Islet precursor cell (in vitro differentiated cells): ENCODE data around the gene CHMP5.

Source experiments
- DNase-seq: peaks from one replicate; pipeline ENCODE4 v3.0.0-alpha.2; 2018

Gene CHMP5

GRCh38 chr9:33264473-33265177, at the start of gene CHMP5, which contains the start of gene BAG1:
Gene CHMP5, plus strand, starts transcription at chr9:33265049. Its CDS starts 30 bp downstream, at chr9:33265079.
Gene BAG1, minus strand, starts transcription at chr9:33264708.
- peak; percentile 100 for DNase-seq

DNA sequence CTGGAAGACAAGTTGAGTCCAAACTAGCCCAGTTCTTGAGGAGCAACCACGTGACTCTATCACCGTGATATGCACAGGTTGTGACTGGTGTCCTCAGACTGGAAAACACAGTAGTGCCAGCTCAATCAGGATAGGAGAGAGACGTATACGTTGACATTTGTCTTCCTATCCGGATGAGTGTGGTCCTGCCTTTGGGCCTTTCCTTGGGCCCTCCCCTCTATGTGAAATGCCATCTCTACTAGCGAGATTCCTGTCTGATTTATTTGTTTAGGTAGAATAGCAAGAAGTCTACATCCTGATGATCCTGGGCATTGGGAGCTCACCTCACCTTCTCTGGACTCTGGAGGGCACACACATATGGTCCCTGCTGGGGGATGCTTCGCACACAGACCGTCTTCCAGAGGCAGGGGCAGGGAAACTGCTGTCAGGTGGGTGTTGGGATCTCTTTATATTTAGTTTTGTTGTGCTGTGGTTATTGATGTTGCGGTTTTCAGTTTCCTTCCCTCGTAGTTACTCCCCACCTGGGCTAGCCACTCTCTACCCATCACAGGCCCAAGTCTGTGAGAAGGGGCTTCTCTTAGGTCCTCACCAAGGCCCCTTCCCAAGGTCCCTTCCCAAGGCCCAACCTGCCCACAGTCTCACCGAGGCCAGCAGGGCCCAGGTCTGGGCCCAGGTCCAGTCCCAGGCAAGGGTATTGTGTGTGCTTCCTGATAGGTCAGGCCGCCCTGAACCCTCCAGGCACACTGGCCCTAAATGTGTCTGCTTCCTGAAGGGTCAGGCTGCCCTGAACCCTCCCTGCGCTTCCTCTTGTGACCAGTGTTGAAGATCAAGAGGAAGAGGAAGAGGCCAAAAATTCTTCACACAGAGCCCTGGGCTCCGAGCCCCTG, 43.9 kb upstream of the CHMP5 start:
- DNase-seq: no peak

- DNase-seq: no peak
These were observed 43.3 kb upstream of the CHMP5 start for GRCh38 chr9:33221568-33221884.

DNA sequence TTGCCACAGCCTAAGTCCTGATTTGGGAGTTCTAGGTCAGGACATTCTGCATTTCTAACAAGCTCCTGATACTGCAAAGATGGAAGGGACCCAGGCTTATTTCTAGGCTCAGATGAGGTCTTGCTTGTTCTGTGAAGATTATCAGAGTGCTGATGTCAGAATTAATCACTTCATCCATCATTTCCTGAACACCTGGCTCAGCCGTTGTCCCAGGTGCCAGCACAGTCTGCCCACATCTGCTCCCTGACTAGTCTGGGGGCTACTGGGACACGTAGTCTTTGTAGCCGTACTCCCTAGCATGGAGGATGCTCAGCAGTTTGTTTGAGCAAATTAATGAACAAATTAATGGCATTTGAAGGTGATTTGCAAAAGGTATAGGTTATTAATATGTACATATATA, 42.8 kb upstream of the CHMP5 start:
- no peak for DNase-seq

GRCh38 chr9:33223696-33224095, 41.2 kb upstream of the CHMP5 start:
- DNase-seq: no peak

DNA sequence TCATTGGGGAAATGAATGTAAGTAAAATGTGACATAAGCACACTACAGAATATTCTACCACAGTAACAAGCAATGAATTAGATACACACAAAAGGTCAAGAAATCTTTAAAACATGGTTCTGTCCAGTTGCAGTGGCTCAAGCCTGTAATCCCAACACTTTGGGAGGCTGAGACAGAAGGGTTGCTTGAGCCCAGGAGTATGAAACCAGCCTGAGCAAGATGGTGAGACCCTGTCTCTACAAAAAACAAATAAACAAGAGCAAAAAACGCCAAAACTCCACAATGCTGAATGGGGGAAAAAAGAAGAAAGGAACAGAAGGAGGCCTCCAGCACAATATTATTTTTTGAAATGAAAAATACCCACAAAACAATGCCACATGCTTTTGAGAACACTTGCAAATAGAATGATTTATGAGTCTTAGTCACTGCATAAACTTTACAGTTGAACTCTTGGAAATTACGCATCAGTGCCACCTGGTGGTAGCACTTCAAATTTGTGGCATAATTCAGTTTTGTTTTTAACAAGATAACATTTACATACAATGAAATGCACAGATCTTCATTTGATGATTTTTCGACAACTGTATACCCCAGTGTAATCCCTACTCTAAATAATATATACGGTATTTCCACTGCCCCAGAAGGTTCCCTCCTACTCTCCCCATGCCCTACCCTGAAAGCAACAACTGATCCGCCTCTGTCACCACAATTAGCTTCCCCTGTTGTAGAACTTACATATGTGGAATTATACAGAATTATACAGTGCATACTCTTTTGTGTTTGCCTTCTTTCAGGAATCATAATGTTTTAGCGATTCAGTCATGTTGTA, 39.3 kb upstream of the CHMP5 start:
- peak; percentile 68 for DNase-seq

- no peak for DNase-seq
These were observed 37.8 kb upstream of the CHMP5 start for GRCh38 chr9:33227008-33227398.

GRCh38 chr9:33227741-33228140, 37.1 kb upstream of the CHMP5 start:
- DNase-seq: no peak

- no peak for DNase-seq
These were observed 36.2 kb upstream of the CHMP5 start for GRCh38 chr9:33228606-33229005.

GRCh38 chr9:33229359-33230114, 35.3 kb upstream of the CHMP5 start:
- peak; percentile 81 for DNase-seq

GRCh38 chr9:33230756-33231622, 33.9 kb upstream of the CHMP5 start:
- DNase-seq: peak; percentile 69

GRCh38 chr9:33231623-33231942, 33.3 kb upstream of the CHMP5 start:
- no peak for DNase-seq

GRCh38 chr9:33232815-33233214, 32.0 kb upstream of the CHMP5 start:
- DNase-seq: no peak

- DNase-seq: no peak
These were observed 31.1 kb upstream of the CHMP5 start for GRCh38 chr9:33233626-33234342.

DNA sequence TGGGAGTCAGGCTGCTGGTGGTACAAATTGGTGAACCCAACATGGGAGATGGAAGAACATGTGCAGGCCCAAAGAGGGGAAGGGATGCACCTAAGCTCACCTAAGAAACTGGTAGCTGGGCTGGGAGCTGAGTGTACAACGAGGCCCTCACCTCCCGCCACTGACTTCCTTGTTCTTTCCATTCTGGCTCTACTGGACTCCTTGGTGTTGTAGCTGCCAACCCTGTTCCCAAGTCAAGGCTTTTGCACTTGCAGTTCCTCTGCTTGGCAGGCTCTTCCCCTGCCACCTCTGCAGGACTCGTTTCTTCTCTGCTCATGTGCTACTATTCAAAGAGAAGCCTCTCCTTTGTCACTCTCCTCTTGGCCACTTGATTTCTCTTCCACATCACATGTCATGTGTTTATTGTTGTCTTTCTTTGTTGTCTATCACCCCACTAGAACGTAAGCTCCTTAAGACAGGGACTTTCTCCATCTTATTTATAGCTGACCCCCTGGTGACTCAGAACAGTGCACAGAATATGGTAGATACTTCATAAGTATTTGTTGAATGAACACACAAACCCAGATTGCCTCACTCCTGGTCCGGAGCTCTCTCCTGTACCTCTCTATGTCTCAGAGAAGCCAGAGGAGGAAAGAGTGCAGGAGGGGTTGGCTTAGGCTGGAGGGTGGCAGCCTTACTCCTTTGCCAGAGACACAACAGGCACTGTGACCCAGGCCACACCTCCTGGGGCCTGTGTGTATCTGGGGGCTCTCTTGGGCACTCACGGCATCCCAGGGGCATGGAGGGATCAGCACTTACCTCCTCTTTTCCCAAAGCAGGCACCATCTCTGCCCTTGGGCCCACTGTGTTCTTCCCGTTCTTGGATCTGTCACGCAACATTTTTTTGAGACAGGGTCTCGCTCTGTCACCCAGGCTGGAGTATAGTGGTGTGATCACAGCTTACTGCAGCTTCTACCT, 30.1 kb upstream of the CHMP5 start:
- no peak for DNase-seq

DNA sequence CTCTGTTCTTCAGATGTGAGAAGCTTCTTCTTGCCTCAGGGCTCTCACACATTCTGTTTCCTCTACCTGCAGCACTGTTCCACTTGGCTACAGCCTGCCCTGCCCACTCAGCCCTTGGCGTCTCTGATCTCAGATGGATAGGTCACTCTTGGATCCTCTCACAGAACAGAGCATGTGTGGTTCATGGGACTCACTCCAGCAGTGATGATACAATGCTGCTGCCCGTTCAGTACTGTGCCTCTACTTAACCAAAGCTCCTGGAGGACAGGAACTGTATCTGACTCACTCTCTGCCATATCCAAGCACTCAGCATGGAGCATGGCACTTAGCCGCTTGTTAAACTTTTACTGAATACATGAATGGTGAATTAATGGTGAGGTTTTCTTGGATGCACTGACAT, 28.3 kb upstream of the CHMP5 start:
- DNase-seq: no peak

GRCh38 chr9:33239921-33240320, 24.9 kb upstream of the CHMP5 start, which contains the start of gene SPINK4:
Gene SPINK4, plus strand, starts transcription at chr9:33240167. Its CDS starts 42 bp downstream, at chr9:33240209.
- DNase-seq: no peak

DNA sequence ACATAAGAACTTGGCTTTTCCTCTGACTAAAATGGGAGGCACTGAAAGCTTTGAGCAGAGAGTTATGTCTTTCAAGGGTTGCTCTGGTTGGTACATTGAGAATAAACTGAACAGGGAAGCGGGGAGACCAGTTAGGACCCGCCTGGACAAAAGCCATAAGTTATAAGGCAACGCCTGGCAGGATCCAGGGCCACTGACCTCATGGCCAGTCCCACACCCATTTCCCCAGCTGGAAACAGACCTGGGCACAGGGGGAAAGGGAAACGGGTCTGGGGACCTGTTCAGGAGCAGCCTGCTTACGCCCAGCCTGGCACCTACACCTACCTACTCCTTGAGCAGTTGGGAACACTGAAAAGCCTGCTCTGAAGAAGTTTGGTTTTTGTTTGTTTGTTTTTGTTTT, 23.6 kb upstream of the CHMP5 start:
- no peak for DNase-seq

- DNase-seq: no peak
These were observed 22.2 kb upstream of the CHMP5 start for GRCh38 chr9:33242609-33243134.
